Measurements from ENCODE around the gene FAM234A. TPM values are rescaled to one million over a fixed set of nuclear protein-coding genes. Genes with fewer than 3 reads are reported as not detected.

Gene FAM234A
- total RNA-seq, 1 experiment from 2014 or later = 121 TPM

- 0 out of 2 replicates have a peak, but pooled peaks have one; percentile 1 for ATAC-seq
- POLR2A ChIA-PET = no interaction called here
- no TSS peak for BruUV-seq (replicated peaks)
- peaks cover 2% of the 10 kb centered on the region for H3K4me1 ChIP-seq (ENCODE audit: control insufficient read depth, insufficient read depth, low read length)
- in situ Hi-C loops (cut with HindIII; ENCODE audit: low pct_unique_long_range_greater_than_20kb, low sequenced_read_pairs) (no loop called here), intact Hi-C loops (cut with micrococcal nuclease; ENCODE audit: unreplicated experiment) (no loop called here)
- DNase-seq (ENCODE audit: low read depth, low spot score) = no peak
- no peak for TF ChIP-seq TCF7L2 (IDR thresholded peaks at IDR 0.05; ENCODE audit: low read depth, low read length)
- no peak for TF ChIP-seq REST (IDR thresholded peaks at IDR 0.05; ENCODE audit: insufficient read depth in 1 of 2, low read depth in 2 of 2, low read length in 1 of 2)
- no peak for TF ChIP-seq SIN3A (IDR thresholded peaks at IDR 0.05; ENCODE audit: borderline replicate concordance, insufficient read depth, low read depth, low read length)
- TF ChIP-seq POLR2AphosphoS5 (IDR thresholded peaks at IDR 0.05; ENCODE audit: low read depth, low read length) = no peak
- no peak for TF ChIP-seq CTCF (IDR thresholded peaks at IDR 0.05)
- H3K4me3 ChIP-seq (ENCODE audit: low read depth in 2 of 2, low read length in 2 of 2) = no peak overlapping the region
- CTCF ChIA-PET = no interaction called here
- no peaks in the 10 kb centered on the region for H3K27me3 ChIP-seq (ENCODE audit: control insufficient read depth, insufficient read depth, low read length)
- H3K36me3 ChIP-seq (ENCODE audit: control insufficient read depth, insufficient read depth, low read length) = no peaks in the 10 kb centered on the region
- H3K9me3 ChIP-seq (ENCODE audit: control insufficient read depth, insufficient read depth, low read depth, low read length) = no peaks in the 10 kb centered on the region
- H3K27ac ChIP-seq (ENCODE audit: low read length) = no peak overlapping the region
Observed at GRCh38 chr16:284204-285120, 49.8 kb downstream of the FAM234A start.

GRCh38 chr16:285146-286055, 50.8 kb downstream of the FAM234A start:
- no TSS peak for BruUV-seq (replicated peaks)
- TF ChIP-seq SIN3A (IDR thresholded peaks at IDR 0.05; ENCODE audit: borderline replicate concordance, insufficient read depth, low read depth, low read length) = no peak
- TF ChIP-seq POLR2AphosphoS5 (IDR thresholded peaks at IDR 0.05; ENCODE audit: low read depth, low read length) = no peak
- no peak for TF ChIP-seq REST (IDR thresholded peaks at IDR 0.05; ENCODE audit: insufficient read depth in 1 of 2, low read depth in 2 of 2, low read length in 1 of 2)
- TF ChIP-seq TCF7L2 (IDR thresholded peaks at IDR 0.05; ENCODE audit: low read depth, low read length) = no peak
- TF ChIP-seq CTCF (IDR thresholded peaks at IDR 0.05) = no peak
- ChIA-PET CTCF (no interaction called here), POLR2A (no interaction called here)
- H3K36me3 ChIP-seq (ENCODE audit: control insufficient read depth, insufficient read depth, low read length) = no peaks in the 10 kb centered on the region
- ATAC-seq = no peak
- in situ Hi-C loops (cut with HindIII; ENCODE audit: low pct_unique_long_range_greater_than_20kb, low sequenced_read_pairs) = no loop called here
- no peaks in the 10 kb centered on the region for H3K9me3 ChIP-seq (ENCODE audit: control insufficient read depth, insufficient read depth, low read depth, low read length)
- H3K4me3 ChIP-seq (ENCODE audit: low read depth in 2 of 2, low read length in 2 of 2) = no peak overlapping the region
- H3K27ac ChIP-seq (ENCODE audit: low read length) = no peak overlapping the region
- no peaks in the 10 kb centered on the region for H3K27me3 ChIP-seq (ENCODE audit: control insufficient read depth, insufficient read depth, low read length)
- DNase-seq (ENCODE audit: low read depth, low spot score) = no peak
- intact Hi-C loops (cut with micrococcal nuclease; ENCODE audit: unreplicated experiment) = no loop called here
- peaks cover 2% of the 10 kb centered on the region for H3K4me1 ChIP-seq (ENCODE audit: control insufficient read depth, insufficient read depth, low read length)
